ENCODE results near the gene UBA1. TPM values are rescaled to one million over a fixed set of nuclear protein-coding genes. Genes with fewer than 3 reads are reported as not detected.

Gene UBA1
- total and polyA plus RNA-seq, 2 of the 8 experiments (the other 6 are each of a cell fraction or from before 2014, with no cell fraction given): 313 to 458 TPM

- TF ChIP-seq HDAC2 (IDR thresholded peaks at IDR 0.05; ENCODE audit: borderline replicate concordance in 1 of 2, low read depth in 2 of 2, low read length in 2 of 2): no peak
- TF ChIP-seq CEBPB (IDR thresholded peaks at IDR 0.05; ENCODE audit: low read depth, low read length): no peak
- no peak for TF ChIP-seq EZH2 (IDR thresholded peaks at IDR 0.05; ENCODE audit: low read depth, low read length, severe bottlenecking)
- no peak for TF ChIP-seq RNF2 (IDR thresholded peaks at IDR 0.05; ENCODE audit: borderline replicate concordance, low read depth, low read length, missing control alignments, poor library complexity, severe bottlenecking)
- no peak for TF ChIP-seq CHD1 (IDR thresholded peaks at IDR 0.05; ENCODE audit: low read depth, low read length)
- TF ChIP-seq GTF2F1 (IDR thresholded peaks at IDR 0.05; ENCODE audit: borderline replicate concordance, low read depth, low read length): no peak
Measured at GRCh38 chrX:47221756-47222155, 28.1 kb downstream of the UBA1 start (continued).

All from H1 (cell line).